ENCODE measurements around the gene TMEFF1.

Gene TMEFF1

GRCh38 chr9:100578610-100579009 is 105.7 kb downstream of the TMEFF1 start:
- no peak for DNase-seq

- no peak for DNase-seq
Observed at GRCh38 chr9:100579665-100580064, 106.7 kb downstream of the TMEFF1 start.

DNA sequence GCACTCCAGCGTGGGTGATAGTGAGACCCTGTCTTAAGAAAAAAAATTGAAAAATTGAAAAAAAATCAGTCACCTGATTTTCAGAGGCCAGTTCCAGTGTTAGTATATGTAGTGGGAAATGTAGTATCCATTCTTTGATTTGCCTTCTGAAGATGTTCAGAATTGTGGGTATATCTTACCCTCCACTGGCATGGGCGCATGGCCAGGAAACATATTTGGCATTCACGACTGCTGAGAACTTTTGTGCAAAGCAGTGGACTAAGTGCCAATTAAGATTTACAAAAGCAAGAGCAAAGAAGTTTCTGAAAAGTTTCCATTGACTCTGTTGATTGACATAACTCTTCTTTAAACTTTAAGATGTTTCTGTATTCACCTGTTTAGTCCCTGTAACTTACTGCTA is 107.3 kb downstream of the TMEFF1 start:
- DNase-seq, result no peak

DNA sequence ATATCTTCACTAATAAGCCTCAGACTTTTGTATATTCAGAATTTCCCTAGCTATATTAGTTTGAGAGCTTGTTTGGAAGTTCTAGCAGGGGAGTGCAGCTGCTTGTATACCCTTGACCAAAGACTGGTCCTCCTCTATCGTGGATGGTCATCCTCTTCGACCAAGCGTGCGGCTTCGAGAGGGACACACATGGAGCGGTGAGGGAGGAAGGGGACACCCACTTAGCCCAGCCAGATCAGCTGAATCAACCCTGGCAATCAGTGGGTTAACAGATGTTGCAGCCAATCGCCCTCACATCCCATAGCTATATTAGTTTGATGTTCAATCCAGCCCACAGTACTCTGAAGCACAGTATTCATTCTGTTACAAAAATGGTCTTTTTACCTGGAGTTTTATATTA is 108.1 kb downstream of the TMEFF1 start:
- DNase-seq, result no peak

GRCh38 chr9:100581661-100582060 is 108.7 kb downstream of the TMEFF1 start:
- DNase-seq, result no peak

DNA sequence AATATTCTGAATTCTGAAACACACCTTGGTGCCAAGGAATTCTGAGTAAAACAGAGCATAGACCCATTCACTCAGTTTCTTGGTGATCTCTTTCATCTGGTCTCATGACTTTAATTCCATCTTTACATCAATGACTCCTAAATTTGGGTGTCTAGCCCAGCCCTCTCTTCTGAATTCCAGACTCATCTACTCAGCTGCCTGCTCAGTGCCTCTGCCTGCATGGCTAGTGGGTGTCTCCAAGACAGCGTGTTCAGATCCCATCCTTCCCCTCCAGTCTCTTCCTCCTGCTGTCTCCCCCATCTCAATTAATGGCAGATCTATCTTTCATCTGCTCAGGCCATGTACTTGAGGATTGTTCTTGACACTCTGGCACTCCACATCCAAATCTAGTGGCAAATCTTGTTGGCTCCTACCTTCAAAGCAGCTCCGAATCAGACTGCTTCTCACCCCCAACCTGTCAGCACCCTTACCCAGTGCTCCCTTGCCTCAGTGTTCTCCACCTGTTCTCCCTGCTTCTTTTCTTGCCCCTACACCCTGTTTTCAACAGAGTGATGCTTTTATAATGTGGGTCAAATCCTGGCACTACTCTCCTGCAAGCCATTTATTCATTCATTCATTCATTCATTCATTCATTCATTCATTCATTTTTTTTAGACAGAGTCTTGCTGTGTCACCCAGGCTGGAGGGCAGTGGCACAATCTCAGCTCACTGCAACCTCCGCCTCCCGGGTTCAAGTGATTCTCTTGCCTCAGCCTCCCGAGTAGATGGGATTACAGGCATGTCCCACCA is 110.3 kb downstream of the TMEFF1 start:
- DNase-seq, result no peak

DNA sequence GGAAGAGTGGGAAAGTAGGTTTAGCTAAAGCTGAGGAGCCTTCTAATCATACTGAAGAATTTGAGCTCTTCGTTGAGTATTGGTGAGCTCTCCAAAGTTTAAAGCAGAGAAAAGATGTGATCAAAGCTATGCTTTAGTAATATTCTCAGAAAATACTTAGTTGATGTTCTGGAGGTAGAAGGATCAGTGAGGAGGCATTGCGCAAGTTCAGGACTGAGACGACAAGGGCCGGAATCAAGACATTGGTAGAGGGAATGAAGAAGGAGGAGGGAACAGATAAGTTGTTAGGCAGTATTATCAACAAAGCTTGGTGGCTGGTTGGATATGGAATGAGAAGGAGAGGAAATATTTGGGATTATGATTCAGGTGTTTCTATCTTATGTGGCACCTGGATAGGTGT is 112.0 kb downstream of the TMEFF1 start:
- DNase-seq, result no peak

DNA sequence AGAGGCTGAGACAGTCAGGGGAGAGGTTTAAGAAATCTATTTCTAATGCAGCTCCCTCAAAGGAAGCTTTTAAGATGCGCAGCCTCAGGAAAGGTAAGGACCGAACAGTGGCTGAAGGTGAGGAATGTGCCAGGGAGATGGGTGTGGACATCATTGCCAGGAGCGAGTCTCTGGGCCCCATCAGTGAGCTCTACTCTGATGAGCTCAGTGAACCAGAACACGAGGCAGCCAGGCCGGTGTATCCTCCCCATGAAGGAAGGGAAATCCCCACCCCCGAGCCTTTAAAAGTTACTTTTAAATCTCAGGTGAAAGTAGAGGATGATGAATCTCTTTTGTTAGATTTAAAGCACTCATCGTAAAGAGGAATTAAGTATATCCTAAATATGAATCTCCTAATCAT is 113.1 kb downstream of the TMEFF1 start:
- DNase-seq, result no peak

DNA sequence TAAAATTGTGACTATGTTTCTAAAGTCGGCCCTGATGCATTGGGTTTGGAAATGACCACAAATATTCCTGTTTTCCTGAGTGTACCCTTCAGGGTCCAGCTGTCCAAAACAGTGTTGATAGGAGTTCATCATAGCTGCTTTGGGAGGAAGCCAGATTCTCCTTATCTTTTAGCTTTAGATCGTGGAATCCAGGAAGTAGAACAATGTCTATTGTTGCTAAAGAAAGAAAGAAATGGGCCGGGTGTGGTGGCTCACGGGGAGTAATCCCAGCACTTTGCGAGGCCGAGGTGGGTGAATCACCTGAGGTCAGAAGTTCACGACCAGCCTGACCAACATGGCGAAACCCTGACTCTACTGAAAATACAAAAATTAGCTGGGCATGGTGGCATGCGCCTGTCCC is 114.4 kb downstream of the TMEFF1 start:
- DNase-seq, result no peak

- no peak for DNase-seq
Observed at GRCh38 chr9:100589582-100589981, 116.6 kb downstream of the TMEFF1 start.

DNA sequence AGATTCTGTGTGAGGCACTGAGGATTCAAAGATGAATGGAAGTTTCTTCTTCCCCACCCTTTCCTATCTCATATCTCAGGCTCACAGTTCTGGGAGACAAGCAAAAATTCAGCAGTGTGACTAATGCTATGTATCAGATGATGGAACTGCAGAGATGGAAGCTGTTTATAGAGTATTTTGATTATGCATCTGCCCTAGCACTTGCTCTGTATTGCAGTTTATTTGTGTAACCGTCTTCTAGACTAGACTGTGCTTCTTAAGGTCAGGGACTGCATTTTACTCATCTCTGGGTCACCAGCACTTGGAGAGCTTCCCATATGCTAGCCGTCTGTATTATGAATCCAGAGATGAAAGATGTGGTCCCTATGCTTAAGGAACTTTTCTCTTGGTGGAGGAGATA is 117.5 kb downstream of the TMEFF1 start:
- DNase-seq, result no peak

- no peak for DNase-seq
Observed at GRCh38 chr9:100591139-100591538, 118.2 kb downstream of the TMEFF1 start.

DNA sequence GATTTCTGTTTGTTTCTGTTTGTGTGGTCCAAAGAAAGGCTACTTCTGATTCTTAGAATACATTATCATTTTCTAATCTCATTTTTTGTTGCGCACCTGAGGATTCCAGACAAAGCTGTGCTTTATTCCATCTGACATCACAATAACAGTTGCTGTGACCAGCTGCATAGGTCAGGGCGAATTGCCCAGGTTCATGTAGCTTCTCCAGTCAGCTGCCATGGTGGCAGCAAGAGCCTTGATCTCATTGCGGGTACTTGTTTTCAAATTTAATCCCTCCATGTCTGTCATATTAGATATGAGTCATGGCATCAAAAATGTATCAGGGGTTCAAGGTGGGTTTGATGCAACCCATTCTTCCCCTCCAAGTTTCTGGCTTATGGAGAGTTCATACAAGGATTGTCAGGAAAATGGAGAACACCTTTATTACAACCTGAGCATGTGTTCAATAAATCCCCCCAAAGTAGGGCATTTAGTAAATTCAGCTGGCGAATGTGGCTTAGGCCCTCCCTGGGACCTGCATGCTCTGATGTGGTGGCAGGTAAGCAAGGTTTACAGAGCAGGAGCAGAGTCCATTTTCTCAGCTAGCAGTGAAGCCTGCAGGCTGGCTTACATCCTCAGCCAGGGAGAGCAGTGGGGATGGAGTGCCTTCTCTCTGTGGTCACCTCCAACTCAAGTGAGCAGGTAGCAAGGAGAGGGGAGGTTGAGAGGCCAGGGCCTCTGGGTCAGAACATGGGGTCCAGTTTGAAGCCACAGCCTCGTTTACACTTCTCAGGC is 118.9 kb downstream of the TMEFF1 start:
- no peak for DNase-seq

- peak; percentile 59 for DNase-seq
Observed at GRCh38 chr9:100595391-100596199, 122.6 kb downstream of the TMEFF1 start.

DNA sequence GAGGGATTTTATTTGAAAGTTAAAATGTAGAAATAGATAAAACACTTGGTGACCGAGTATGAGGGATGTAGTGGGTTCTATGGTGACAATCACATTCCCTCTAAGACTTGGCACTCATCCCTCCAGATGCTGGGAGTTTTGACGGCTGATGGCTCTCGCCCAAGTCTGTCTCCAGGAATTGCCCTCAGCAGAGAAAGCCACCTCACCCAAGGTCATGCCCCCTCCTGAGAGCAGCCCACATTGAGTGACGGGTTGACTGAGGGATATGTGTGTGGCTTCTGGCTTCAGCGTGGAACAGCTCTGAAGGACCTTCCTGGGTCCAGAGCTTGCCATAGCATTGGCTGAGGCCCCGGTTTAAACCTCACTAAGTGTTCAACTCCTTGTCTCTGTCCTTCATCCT is 124.3 kb downstream of the TMEFF1 start:
- no peak for DNase-seq

DNA sequence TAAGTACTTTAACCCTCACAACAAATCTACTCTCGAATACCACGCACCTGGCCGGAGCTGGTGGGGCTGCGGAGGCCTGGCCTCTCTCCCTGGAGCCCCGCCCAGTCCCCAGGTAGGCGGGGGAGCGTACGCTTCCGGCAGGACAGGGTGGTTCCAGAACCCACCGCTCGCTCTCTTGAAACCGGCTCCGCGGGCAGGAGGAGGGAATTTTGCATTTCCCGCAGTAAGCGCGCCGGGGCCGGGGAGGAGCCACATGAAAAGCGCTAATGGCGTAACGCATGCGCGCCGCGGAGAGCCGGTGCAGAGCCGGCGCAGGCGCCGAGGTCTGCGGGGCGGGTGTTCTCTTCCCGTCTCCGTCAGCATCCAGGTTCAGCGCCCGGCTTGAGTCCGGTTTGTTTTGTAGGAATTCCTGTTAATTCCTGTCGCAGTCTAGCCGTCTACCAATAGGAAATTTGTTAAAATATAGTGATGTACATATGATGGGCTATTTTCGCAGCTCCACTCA is 125.7 kb downstream of the TMEFF1 start:
- peak; percentile 85 for DNase-seq

GRCh38 chr9:100600521-100601079 is 127.7 kb downstream of the TMEFF1 start:
- DNase-seq, result no peak

DNA sequence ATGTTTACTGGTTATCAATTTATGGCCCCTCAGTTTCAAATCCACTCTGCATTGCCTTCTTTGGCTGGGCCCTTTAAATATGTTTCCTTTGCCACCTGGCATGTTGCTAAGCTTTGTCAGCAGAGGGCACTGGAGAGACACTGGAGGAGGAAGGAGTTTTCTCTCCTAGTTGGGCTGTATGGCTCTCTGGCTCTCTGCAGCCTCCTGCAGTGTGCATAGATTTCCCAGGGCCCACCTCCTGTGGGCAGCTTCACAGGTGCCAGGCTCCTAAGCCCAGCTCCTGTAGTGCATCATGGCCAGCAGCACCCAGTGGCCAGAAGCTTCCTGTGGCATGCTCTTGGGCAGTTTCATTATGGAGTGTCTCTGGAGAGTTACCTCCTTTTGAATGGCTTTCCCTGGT is 128.3 kb downstream of the TMEFF1 start:
- peak; percentile 43 for DNase-seq

DNA sequence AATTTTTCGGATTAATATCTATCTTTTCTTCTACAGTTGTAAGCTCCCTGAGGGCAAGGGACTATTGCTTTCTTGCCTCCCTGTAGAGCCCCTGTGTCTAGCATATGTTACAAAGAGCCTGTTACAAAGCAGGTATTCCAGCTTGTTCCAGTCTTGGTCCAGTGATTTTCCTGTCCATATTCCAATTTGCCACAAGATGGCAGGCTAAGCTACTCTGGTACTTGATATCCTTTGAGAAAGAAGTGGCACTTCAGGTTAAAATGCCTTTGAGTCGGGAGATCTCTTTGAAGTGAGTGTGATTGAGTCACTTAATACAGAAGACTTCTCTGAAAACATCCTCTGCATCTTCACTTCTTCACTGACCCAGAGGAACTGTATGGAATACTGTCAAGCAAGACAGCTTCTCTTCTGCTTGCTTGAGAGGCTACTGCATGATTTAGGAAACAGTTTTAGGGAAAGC is 129.4 kb downstream of the TMEFF1 start:
- DNase-seq, result no peak

- no peak for DNase-seq
Observed at GRCh38 chr9:100605405-100605804, 132.5 kb downstream of the TMEFF1 start.

GRCh38 chr9:100619194-100619593 is 146.2 kb downstream of the TMEFF1 start:
- no peak for DNase-seq

- no peak for DNase-seq
Observed at GRCh38 chr9:100619665-100620064, 146.7 kb downstream of the TMEFF1 start.

DNA sequence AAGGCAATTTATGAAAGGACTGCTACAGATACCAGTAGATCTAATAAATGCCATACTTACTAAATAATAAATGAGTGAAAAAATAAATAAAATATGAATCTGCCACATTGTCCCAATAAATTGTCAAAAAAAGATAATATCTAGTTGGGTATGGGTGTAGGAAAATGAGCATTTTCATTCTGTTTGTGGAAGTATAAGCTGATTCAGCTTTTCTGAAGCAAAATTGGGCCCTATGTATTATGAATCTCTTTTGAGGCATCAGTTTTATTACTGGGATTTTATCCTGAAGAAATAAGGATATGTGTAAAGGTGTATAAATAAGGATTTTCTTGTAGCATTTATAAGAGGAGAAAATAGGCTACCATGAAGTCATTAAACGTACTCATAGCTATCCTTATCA is 151.0 kb downstream of the TMEFF1 start:
- no peak for DNase-seq

Data from CD4-positive, alpha-beta T cell treated with Interleukin-10 for 1 hour (primary cell).